Fibroblast of lung (primary cell): ENCODE results near the gene DNAJB4. TPM values are rescaled to one million over a fixed set of nuclear protein-coding genes. Genes with fewer than 3 reads are reported as not detected.
"Not testable (repeated sequence)": the region's sequence is repeated elsewhere in the genome, so short reads cannot be mapped to it uniquely, and the experiment has no call there.

Experiments used
- DNase-seq, 2 donors: peaks; one replicate each; pipeline versions ENCODE4 v3.0.0 to v3.0.0-alpha.2; 2010; ENCODE audit warnings: low read depth in 2 of 2
- H2AFZ ChIP-seq: 2 replicates; pipeline ENCODE4 v1.5.1; 2012; ENCODE audit warnings: low read length, control low read depth, inconsistent platforms
- H3K27ac ChIP-seq: 2 replicates; pipeline ENCODE4 v1.5.1; 2011; ENCODE audit warnings: low read length, control low read depth; ENCODE audit not compliant: insufficient read depth
- H3K27me3 ChIP-seq: 2 replicates; pipeline ENCODE4 v1.5.1; 2011; ENCODE audit warnings: mild to moderate bottlenecking, low read length; ENCODE audit not compliant: control insufficient read depth, insufficient read depth
- H3K36me3 ChIP-seq: 2 replicates; pipeline ENCODE4 v1.5.1; 2011; ENCODE audit warnings: low read length; ENCODE audit not compliant: control insufficient read depth, insufficient read depth
- H3K4me1 ChIP-seq: 2 replicates; pipeline ENCODE4 v1.5.1; 2011; ENCODE audit warnings: low read length; ENCODE audit not compliant: control insufficient read depth, insufficient read depth; ENCODE audit errors: extremely low read depth
- H3K4me2 ChIP-seq: 2 replicates; pipeline ENCODE4 v1.5.1; 2011; ENCODE audit warnings: low read length, control low read depth; ENCODE audit not compliant: insufficient read depth; ENCODE audit errors: extremely low read depth
- H3K4me3 ChIP-seq, 4 experiments: fragments of 200-600 bp in 1 of 4; sonication (generic) in 1 of 4; replicated peaks in 1 of 4; 2 replicates each; pipeline ENCODE4 v1.5.1; 2011 to 2016; ENCODE audit warnings: low read length in 4 of 4, low read depth in 3 of 4, mild to moderate bottlenecking in 3 of 4, control low read depth in 2 of 4, inconsistent platforms in 1 of 4, mixed read lengths in 1 of 4; ENCODE audit not compliant: insufficient read depth in 1 of 4; ENCODE audit errors: control extremely low read depth in 1 of 4
- H3K79me2 ChIP-seq: 2 replicates; pipeline ENCODE4 v1.5.1; 2012; ENCODE audit warnings: mild to moderate bottlenecking, low read length, inconsistent platforms; ENCODE audit not compliant: control insufficient read depth, insufficient read depth
- H3K9ac ChIP-seq: 2 replicates; pipeline ENCODE4 v1.5.1; 2011; ENCODE audit warnings: mild to moderate bottlenecking, low read length, control low read depth; ENCODE audit not compliant: insufficient read depth
- H3K9me3 ChIP-seq: 2 replicates; pipeline ENCODE4 v1.5.1; 2012; ENCODE audit warnings: low read depth, low read length; ENCODE audit not compliant: control insufficient read depth, insufficient read depth
- H4K20me1 ChIP-seq: 2 replicates; pipeline ENCODE4 v1.5.1; 2011; ENCODE audit warnings: low read length; ENCODE audit not compliant: control insufficient read depth, insufficient read depth; ENCODE audit errors: extremely low read depth
- EZH2 ChIP-seq: IDR thresholded peaks from 2 replicates; pipeline ENCODE4 v1.5.1; 2012; ENCODE audit warnings: low read length, control low read depth, mild to moderate bottlenecking; ENCODE audit errors: missing control alignments
- polyA plus RNA-seq, 2 donors: library from polyadenylated mRNA; depleted of rRNA in 1 of 2; stranded (reverse) in 1 of 2; unstranded in 1 of 2; fragments of >200 nt; gene quantifications; 2 replicates each; pipeline ENCODE4 v1.2.1, GENCODE V29; 2011 to 2012; ENCODE audit warnings: missing spikeins in 1 of 2
- total RNA-seq: library from RNA; depleted of rRNA; stranded (reverse); fragments of >200 nt; gene quantifications from 2 replicates; pipeline ENCODE4 v1.2.1, GENCODE V29; 2014
- TF ChIP-seq, protein P1 (sequence below), 2 donors: IDR thresholded peaks in 1 of 2; conservative IDR thresholded peaks in 1 of 2; 1 replicate in 1 of 2; 2 replicates in 1 of 2; pipeline ENCODE4 v1.5.1; 2011 to 2012; ENCODE audit warnings: low read length in 2 of 2, control low read depth in 1 of 2, inconsistent platforms in 1 of 2, low read depth in 1 of 2, mild to moderate bottlenecking in 1 of 2

DNAJB4 gene
- total and polyA plus RNA-seq, 2 donors (not counting 1 experiment from before 2014, with no cell fraction given) = 52.0 to 78.7 TPM

DNA sequence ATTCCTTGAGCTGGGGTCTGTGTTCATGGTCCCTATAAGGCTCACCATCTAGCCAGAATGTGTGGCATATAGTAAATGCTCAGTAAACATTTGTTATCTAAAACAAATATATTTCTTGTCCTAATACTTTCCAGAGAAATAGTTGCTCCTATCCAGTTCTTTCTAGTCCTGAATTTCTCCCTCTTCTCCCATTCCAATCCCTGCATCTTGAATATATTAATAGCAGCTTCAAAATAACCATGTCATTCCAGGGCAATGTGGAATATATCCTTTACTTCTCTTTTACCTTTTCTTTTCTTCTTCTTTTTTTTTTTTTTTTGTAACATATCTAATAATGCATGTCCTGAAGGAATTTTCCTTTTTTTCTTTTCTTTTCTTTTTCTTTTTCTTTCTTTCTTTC, 10.4 kb downstream of the DNAJB4 start:
- H3K79me2 ChIP-seq = peaks cover 35% of the 10 kb centered on the region
- H3K27me3 ChIP-seq = no peaks in the 10 kb centered on the region
- TF ChIP-seq, protein P1, sequence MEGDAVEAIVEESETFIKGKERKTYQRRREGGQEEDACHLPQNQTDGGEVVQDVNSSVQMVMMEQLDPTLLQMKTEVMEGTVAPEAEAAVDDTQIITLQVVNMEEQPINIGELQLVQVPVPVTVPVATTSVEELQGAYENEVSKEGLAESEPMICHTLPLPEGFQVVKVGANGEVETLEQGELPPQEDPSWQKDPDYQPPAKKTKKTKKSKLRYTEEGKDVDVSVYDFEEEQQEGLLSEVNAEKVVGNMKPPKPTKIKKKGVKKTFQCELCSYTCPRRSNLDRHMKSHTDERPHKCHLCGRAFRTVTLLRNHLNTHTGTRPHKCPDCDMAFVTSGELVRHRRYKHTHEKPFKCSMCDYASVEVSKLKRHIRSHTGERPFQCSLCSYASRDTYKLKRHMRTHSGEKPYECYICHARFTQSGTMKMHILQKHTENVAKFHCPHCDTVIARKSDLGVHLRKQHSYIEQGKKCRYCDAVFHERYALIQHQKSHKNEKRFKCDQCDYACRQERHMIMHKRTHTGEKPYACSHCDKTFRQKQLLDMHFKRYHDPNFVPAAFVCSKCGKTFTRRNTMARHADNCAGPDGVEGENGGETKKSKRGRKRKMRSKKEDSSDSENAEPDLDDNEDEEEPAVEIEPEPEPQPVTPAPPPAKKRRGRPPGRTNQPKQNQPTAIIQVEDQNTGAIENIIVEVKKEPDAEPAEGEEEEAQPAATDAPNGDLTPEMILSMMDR (conservative IDR thresholded peaks at IDR 0.05 in 1 of 2, IDR thresholded peaks at IDR 0.05 in 1 of 2; ENCODE audit: low read depth in 1 of 2, low read length in 2 of 2) = no peak
- no peak for TF ChIP-seq EZH2
- H2AFZ ChIP-seq = no peak overlapping the region
- no peaks in the 10 kb centered on the region for H4K20me1 ChIP-seq
- no peak overlapping the region for H3K4me3 ChIP-seq
- H3K4me1 ChIP-seq = no peaks in the 10 kb centered on the region
- no peak overlapping the region for H3K4me2 ChIP-seq
- H3K27ac ChIP-seq = no peak overlapping the region
- H3K9me3 ChIP-seq = no peaks in the 10 kb centered on the region
- no peak overlapping the region for H3K9ac ChIP-seq
- no peaks in the 10 kb centered on the region for H3K36me3 ChIP-seq
- DNase-seq = no peak

GRCh38 chr1:78019024-78019423, 14.3 kb downstream of the DNAJB4 start:
- Histone ChIP-seq H4K20me1 (no peaks in the 10 kb centered on the region), H3K36me3 (no peaks in the 10 kb centered on the region), H3K27me3 (no peaks in the 10 kb centered on the region), H3K9ac (no peak overlapping the region), H2AFZ (no peak overlapping the region), H3K79me2 (peaks cover 11% of the 10 kb centered on the region), H3K4me3 (no peak overlapping the region), H3K4me2 (no peak overlapping the region), H3K9me3 (no peaks in the 10 kb centered on the region), H3K27ac (no peak overlapping the region), H3K4me1 (no peaks in the 10 kb centered on the region)
- TF ChIP-seq, protein P1 (conservative IDR thresholded peaks at IDR 0.05 in 1 of 2, IDR thresholded peaks at IDR 0.05 in 1 of 2; ENCODE audit: low read depth in 1 of 2, low read length in 2 of 2) = no peak
- no peak for TF ChIP-seq EZH2
- no peak for DNase-seq

GRCh38 chr1:78021134-78021533, 16.4 kb downstream of the DNAJB4 start:
- H3K4me1 ChIP-seq, H3K9me3 ChIP-seq, H3K9ac ChIP-seq, H3K36me3 ChIP-seq, H3K4me3 ChIP-seq, H3K4me2 ChIP-seq, DNase-seq, H3K79me2 ChIP-seq, H3K27ac ChIP-seq, H3K27me3 ChIP-seq, H2AFZ ChIP-seq, H4K20me1 ChIP-seq: not testable (repeated sequence)
